ENCODE results near the gene RANBP10. TPM values are rescaled to one million over a fixed set of nuclear protein-coding genes. Genes with fewer than 3 reads are reported as not detected.

The RANBP10 gene
- total and polyA plus RNA-seq, 2 experiments from 2014 or later: 9.0 to 13.6 TPM

DNA sequence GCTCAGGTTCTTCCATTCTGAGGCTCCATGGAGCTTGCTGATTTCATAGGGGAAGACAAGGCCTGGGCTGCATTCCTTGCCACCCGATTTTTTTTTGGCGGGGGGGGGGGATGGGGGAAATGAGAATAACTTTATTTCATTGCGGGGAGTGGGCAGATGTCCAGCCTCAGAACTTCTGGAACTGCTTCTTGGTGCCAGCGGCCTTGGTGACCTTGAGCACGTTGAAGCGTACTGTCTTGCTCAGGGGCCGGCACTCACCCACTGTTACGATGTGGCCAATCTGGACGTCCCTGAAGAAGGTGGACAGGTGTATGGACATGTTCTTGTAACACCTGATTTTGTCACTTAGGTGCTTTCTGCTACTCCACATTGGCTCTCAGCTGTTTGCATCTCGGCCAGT is 49.4 kb upstream of the RANBP10 start:
- Histone ChIP-seq H3K9me2 (ENCODE audit: insufficient read depth) (no peaks in the 10 kb centered on the region), H4K20me1 (replicated peaks; ENCODE audit: insufficient read depth) (peaks cover 79% of the 10 kb centered on the region), H3K4me2 (no peak overlapping the region), H3K4me1 (ENCODE audit: insufficient read depth) (peaks cover 18% of the 10 kb centered on the region), H3K79me2 (replicated peaks; ENCODE audit: insufficient read depth) (peaks cover 100% of the 10 kb centered on the region), H3K4me3 (no peak overlapping the region), H3F3A (replicated peaks; ENCODE audit: low read depth) (no peaks in the 10 kb centered on the region; the same call in 1 of the 2 replicates), H3K27ac (ENCODE audit: low read depth) (peak overlapping the region; percentile 75; the same call in 1 of the 2 replicates), H3K36me3 (ENCODE audit: insufficient read depth) (no peaks in the 10 kb centered on the region), H3K27me3 (ENCODE audit: insufficient read depth) (no peaks in the 10 kb centered on the region), H2AFZ (no peak overlapping the region)
- H3K4me3 Mint-ChIP-seq: no peak overlapping the region
- ATAC-seq (no peak), DNase-seq (ENCODE audit: low spot score) (no peak)
- peaks cover 22% of the 10 kb centered on the region for H3K36me3 Mint-ChIP-seq (ENCODE audit: low read depth)
- H3K4me1 Mint-ChIP-seq: peaks cover 34% of the 10 kb centered on the region
- no peak for TF ChIP-seq ZNF114 (CRISPR knock-in tag; IDR thresholded peaks at IDR 0.05)
- TF ChIP-seq POLR2AphosphoS5 (IDR thresholded peaks at IDR 0.05; ENCODE audit: low read depth): no peak
- TF ChIP-seq, protein P1, sequence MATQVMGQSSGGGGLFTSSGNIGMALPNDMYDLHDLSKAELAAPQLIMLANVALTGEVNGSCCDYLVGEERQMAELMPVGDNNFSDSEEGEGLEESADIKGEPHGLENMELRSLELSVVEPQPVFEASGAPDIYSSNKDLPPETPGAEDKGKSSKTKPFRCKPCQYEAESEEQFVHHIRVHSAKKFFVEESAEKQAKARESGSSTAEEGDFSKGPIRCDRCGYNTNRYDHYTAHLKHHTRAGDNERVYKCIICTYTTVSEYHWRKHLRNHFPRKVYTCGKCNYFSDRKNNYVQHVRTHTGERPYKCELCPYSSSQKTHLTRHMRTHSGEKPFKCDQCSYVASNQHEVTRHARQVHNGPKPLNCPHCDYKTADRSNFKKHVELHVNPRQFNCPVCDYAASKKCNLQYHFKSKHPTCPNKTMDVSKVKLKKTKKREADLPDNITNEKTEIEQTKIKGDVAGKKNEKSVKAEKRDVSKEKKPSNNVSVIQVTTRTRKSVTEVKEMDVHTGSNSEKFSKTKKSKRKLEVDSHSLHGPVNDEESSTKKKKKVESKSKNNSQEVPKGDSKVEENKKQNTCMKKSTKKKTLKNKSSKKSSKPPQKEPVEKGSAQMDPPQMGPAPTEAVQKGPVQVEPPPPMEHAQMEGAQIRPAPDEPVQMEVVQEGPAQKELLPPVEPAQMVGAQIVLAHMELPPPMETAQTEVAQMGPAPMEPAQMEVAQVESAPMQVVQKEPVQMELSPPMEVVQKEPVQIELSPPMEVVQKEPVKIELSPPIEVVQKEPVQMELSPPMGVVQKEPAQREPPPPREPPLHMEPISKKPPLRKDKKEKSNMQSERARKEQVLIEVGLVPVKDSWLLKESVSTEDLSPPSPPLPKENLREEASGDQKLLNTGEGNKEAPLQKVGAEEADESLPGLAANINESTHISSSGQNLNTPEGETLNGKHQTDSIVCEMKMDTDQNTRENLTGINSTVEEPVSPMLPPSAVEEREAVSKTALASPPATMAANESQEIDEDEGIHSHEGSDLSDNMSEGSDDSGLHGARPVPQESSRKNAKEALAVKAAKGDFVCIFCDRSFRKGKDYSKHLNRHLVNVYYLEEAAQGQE (IDR thresholded peaks at IDR 0.05; ENCODE audit: unreplicated experiment): no peak
- TF ChIP-seq EZH2phosphoT487 (IDR thresholded peaks at IDR 0.05; ENCODE audit: unreplicated experiment): no peak
- TF ChIP-seq JUNB (IDR thresholded peaks at IDR 0.05; ENCODE audit: unreplicated experiment): no peak
- TF ChIP-seq CREB1 (CRISPR knock-in tag; IDR thresholded peaks at IDR 0.05; ENCODE audit: low read depth): no peak
- TF ChIP-seq ZNF331 (CRISPR knock-in tag; IDR thresholded peaks at IDR 0.05; ENCODE audit: low read depth): no peak
- TF ChIP-seq, protein P2, sequence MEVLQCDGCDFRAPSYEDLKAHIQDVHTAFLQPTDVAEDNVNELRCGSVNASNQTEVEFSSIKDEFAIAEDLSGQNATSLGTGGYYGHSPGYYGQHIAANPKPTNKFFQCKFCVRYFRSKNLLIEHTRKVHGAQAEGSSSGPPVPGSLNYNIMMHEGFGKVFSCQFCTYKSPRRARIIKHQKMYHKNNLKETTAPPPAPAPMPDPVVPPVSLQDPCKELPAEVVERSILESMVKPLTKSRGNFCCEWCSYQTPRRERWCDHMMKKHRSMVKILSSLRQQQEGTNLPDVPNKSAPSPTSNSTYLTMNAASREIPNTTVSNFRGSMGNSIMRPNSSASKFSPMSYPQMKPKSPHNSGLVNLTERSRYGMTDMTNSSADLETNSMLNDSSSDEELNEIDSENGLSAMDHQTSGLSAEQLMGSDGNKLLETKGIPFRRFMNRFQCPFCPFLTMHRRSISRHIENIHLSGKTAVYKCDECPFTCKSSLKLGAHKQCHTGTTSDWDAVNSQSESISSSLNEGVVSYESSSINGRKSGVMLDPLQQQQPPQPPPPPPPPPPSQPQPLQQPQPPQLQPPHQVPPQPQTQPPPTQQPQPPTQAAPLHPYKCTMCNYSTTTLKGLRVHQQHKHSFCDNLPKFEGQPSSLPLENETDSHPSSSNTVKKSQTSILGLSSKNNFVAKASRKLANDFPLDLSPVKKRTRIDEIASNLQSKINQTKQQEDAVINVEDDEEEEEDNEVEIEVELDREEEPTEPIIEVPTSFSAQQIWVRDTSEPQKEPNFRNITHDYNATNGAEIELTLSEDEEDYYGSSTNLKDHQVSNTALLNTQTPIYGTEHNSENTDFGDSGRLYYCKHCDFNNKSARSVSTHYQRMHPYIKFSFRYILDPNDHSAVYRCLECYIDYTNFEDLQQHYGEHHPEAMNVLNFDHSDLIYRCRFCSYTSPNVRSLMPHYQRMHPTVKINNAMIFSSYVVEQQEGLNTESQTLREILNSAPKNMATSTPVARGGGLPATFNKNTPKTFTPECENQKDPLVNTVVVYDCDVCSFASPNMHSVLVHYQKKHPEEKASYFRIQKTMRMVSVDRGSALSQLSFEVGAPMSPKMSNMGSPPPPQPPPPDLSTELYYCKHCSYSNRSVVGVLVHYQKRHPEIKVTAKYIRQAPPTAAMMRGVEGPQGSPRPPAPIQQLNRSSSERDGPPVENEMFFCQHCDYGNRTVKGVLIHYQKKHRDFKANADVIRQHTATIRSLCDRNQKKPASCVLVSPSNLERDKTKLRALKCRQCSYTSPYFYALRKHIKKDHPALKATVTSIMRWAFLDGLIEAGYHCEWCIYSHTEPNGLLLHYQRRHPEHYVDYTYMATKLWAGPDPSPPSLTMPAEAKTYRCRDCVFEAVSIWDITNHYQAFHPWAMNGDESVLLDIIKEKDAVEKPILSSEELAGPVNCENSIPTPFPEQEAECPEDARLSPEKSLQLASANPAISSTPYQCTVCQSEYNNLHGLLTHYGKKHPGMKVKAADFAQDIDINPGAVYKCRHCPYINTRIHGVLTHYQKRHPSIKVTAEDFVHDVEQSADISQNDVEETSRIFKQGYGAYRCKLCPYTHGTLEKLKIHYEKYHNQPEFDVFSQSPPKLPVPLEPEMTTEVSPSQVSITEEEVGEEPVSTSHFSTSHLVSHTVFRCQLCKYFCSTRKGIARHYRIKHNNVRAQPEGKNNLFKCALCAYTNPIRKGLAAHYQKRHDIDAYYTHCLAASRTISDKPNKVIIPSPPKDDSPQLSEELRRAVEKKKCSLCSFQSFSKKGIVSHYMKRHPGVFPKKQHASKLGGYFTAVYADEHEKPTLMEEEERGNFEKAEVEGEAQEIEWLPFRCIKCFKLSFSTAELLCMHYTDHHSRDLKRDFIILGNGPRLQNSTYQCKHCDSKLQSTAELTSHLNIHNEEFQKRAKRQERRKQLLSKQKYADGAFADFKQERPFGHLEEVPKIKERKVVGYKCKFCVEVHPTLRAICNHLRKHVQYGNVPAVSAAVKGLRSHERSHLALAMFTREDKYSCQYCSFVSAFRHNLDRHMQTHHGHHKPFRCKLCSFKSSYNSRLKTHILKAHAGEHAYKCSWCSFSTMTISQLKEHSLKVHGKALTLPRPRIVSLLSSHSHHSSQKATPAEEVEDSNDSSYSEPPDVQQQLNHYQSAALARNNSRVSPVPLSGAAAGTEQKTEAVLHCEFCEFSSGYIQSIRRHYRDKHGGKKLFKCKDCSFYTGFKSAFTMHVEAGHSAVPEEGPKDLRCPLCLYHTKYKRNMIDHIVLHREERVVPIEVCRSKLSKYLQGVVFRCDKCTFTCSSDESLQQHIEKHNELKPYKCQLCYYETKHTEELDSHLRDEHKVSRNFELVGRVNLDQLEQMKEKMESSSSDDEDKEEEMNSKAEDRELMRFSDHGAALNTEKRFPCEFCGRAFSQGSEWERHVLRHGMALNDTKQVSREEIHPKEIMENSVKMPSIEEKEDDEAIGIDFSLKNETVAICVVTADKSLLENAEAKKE (CRISPR knock-in tag; IDR thresholded peaks at IDR 0.05): no peak
- no peak for TF ChIP-seq STAT1 (IDR thresholded peaks at IDR 0.05; ENCODE audit: unreplicated experiment)
- TF ChIP-seq NANOG (IDR thresholded peaks at IDR 0.05; ENCODE audit: borderline replicate concordance): no peak
- TF ChIP-seq, protein P3, sequence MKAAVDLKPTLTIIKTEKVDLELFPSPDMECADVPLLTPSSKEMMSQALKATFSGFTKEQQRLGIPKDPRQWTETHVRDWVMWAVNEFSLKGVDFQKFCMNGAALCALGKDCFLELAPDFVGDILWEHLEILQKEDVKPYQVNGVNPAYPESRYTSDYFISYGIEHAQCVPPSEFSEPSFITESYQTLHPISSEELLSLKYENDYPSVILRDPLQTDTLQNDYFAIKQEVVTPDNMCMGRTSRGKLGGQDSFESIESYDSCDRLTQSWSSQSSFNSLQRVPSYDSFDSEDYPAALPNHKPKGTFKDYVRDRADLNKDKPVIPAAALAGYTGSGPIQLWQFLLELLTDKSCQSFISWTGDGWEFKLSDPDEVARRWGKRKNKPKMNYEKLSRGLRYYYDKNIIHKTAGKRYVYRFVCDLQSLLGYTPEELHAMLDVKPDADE (IDR thresholded peaks at IDR 0.05): no peak
- TF ChIP-seq, protein P4, sequence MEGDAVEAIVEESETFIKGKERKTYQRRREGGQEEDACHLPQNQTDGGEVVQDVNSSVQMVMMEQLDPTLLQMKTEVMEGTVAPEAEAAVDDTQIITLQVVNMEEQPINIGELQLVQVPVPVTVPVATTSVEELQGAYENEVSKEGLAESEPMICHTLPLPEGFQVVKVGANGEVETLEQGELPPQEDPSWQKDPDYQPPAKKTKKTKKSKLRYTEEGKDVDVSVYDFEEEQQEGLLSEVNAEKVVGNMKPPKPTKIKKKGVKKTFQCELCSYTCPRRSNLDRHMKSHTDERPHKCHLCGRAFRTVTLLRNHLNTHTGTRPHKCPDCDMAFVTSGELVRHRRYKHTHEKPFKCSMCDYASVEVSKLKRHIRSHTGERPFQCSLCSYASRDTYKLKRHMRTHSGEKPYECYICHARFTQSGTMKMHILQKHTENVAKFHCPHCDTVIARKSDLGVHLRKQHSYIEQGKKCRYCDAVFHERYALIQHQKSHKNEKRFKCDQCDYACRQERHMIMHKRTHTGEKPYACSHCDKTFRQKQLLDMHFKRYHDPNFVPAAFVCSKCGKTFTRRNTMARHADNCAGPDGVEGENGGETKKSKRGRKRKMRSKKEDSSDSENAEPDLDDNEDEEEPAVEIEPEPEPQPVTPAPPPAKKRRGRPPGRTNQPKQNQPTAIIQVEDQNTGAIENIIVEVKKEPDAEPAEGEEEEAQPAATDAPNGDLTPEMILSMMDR (conservative IDR thresholded peaks at IDR 0.05; ENCODE audit: low read depth in 2 of 2): no peak
- TF ChIP-seq EZH2 (IDR thresholded peaks at IDR 0.05; ENCODE audit: low read depth, unreplicated experiment): no peak
- H3K27me3 Mint-ChIP-seq (ENCODE audit: insufficient read depth, low read depth, poor library complexity): peaks cover 4% of the 10 kb centered on the region
- peak overlapping the region; percentile 65 for H3K27ac Mint-ChIP-seq
- no peaks in the 10 kb centered on the region for H3K9me3 Mint-ChIP-seq
